IPS-NIHi11 (cell line): ENCODE data around the gene RPS3A.
"Not testable (repeated sequence)": the region's sequence is repeated elsewhere in the genome, so short reads cannot be mapped to it uniquely, and the experiment has no call there.

Experiments
- DNase-seq: peaks from one replicate; pipeline ENCODE4 v3.0.0; 2012; ENCODE audit warnings: mixed read lengths, low spot score

Gene RPS3A

DNA sequence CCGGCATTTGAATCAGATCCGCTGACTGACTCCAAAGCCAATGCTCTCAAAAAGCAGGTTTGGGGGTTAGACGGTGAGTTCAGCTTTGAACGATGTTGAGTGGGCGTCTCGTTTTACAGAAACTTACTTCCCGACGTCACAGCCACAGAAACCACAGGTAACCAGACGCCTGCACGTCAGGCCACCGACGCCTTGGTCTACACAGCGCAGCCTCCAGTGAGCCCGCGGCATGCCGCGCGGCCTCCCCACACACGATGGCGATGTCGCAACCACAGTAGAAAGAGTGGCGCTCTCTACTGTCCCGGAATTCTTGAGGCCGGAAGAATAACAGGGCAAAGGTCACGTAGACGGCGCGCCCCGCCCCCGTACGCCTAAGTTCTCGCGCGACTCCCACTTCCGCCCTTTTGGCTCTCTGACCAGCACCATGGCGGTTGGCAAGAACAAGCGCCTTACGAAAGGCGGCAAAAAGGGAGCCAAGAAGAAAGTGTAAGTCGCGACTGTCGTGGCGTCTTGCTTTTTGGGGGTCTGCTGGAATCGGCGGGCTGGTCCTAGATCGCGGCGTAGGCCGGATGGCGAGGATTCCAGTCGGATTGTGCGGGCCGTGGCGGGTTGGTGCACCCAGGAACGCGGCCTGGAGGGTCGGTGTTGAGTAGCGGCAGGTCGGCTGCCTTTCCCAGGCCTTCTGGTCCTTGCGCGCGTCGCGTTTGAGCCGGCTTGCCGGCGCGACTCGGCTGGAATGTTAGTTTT is at the start of gene RPS3A:
TSS of gene RPS3A (plus strand) at position 400 of the 747 bp plus-strand sequence. CDS start at position 425, 25 bp downstream.
- DNase-seq = peak; percentile 93

- DNase-seq = no peak
These were observed 46.6 kb upstream of the RPS3A start for GRCh38 chr4:151052785-151053184.

DNA sequence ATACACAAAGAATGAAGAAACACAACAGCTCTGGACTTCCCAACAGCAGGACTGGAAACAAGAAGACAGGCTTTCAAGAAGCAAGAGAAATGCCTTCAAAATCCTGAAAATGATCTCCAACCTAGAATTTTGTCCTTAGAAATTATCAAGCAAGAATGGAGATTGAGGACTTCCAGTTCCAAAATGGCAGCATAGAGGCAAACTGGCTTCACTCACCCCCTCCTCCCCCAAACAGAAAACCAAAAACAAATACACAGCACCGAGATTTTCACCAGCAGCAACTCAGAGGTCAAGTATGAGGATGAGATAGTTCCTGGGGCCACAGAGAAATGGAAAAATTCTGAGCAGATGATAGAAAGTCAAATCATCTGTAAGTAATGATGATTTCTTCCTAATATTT is 43.9 kb upstream of the RPS3A start:
- no peak for DNase-seq

DNA sequence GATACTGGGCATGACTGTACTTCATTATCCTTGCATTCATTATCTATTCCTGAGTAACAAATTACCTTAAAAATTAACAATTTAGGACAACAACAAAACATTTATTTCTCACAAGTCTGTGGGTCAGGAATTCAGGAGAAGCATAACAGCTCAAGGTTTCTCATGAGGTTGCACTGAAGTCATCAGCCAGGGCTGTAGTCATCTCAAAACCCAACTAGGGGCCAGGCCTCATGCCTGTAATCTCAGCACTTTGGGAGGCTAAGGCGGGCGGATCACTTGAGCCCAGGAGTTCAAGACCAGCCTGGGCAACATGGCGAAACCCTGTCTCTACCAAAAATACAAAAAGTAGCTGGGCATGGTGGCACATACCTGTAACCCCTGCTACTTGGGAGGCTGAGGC is 36.3 kb upstream of the RPS3A start:
- DNase-seq = not testable (repeated sequence)

DNA sequence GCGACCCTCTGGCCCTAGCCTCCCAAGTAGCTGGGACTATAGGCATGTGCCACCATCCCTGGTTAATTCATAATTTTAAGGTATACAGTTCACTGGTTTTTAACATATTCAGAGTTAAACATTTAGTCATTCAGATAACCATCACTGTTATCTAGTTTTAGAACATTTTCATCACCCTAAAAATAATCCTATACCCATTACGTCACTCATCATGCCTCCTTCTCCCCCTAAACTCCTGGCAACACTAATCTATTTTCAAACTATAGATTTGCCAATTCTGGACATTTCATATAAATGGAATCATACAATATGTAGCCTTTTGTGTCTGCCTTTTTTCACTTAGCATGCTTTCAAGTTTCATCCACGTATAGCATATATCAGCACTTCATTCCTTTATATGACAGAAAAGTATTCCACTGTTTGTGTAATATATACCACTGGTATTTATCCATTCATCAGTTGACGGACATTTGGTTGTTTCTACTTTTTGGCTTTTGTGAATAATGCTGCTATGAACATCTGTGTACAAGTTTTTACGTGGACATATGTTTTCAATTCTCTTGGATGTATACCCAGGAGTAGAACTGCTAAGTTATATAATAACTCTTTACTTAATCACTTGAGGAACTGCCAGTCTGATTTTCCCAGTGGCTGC is 32.0 kb upstream of the RPS3A start:
- no peak for DNase-seq

- DNase-seq = no peak
These were observed 25.0 kb upstream of the RPS3A start for GRCh38 chr4:151074416-151074916.

DNA sequence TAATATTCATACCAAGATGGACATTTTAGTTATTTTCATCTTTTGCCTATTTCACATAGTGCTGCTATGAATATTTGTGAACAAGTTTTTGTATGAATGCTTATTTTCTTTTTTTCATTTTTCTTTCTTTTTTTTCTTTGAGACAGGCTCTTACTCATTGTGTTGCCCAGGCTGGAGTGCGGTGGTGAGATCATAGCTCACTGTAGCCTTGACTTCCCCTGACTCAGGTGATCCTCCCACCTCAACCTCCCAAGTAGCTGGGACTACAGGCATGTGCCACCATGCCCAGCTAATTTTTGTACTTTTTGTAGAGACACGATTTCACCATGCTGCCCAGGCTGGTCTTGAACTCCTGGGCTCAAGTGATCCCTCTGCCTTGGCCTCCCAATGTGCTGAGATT is 21.4 kb upstream of the RPS3A start:
- DNase-seq = not testable (repeated sequence)

GRCh38 chr4:151087467-151087866 is 12.0 kb upstream of the RPS3A start:
- no peak for DNase-seq

DNA sequence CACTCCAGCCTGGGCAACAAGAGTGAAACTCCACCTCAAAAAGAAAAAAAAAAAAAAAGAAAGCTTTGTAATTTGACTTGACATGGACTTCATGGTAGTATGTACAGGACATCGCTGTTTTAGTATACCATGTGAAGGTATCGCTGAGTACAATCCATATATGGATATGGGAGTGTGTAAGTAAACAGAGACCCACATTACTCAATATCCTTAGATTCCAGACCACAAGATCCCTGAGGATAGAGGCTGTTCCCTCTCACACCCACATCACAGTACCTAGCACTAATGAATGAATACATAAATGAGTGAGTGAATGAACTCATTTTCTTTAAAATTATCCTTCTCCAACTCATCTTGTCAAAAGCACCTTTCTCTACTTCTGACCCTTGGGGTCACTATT is 8.4 kb upstream of the RPS3A start:
- DNase-seq = no peak

GRCh38 chr4:151092488-151092887 is 6.9 kb upstream of the RPS3A start:
- DNase-seq = no peak

DNA sequence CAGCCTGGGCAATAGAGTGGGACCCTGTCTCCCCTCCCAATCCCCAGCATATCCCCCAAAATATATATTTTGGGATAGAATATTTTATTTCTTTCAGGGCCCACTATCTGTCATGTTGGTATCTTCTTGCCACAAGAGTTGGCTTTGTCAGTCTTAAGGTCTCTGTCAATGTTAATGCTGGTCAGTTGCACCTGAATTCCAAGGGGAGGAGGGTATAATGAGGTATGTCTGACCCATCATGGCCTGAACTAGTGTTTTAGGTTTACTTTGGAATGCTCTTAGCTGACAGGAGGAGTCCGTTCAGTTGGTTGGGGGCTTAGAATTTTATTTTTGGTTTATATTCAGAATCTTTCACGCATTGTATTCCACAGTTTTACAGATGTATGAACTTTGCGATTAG is 6.2 kb upstream of the RPS3A start:
- DNase-seq = no peak

DNA sequence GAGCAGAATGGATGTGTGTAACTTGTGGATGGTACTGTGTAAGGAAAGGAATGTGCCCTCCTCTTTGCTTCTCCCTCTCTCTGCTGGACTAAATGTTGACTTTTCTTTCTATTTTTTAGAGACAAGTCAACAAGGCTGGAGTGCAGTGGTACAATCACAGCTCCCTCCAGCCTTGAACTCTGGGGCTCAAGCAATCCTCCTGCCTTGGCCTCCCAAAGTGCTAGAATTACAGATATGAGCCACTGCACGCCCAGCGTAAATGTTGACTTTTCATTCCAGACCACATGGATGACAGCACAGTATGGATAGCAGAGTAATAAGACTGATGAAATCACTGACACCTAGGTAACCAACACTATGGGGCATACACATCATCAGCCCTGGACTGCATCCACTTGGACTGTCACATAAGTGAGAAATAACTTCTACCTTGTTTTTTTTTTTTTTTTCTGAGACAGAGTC is 5.1 kb upstream of the RPS3A start:
- DNase-seq = no peak

DNA sequence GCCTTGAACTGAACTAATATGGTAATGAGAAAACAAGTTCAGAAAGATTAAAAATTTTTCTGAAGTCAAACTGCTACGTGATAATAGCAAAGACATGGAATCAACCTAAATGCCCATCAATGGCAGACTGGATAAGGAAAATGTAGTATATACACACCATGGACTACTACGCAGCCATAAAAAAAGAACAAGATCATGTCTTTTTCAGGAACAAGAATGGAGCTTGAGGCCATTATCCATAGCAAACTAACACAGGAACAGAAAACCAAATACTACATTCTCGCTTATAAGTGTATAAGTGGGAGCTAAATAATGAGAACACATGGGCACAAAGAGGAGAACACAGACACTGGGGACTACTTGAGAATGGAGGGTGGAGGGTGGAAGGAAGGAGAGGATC is 4.3 kb upstream of the RPS3A start:
- no peak for DNase-seq

GRCh38 chr4:151097759-151098158 is 1.7 kb upstream of the RPS3A start:
- no peak for DNase-seq

DNA sequence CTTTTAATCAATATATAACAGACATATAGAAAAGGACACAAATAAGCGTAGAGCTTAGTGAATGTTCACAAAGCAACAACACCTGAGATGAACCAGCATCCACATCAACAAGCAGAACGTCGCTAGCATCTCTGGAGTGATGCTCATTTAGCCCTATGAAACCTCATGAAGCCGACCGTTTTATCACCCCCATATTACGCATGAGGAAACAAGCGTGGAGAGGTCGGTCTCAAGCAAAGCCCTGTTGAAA is 524 bp upstream of the RPS3A start:
- DNase-seq = no peak

- peak; percentile 11 for DNase-seq
These were observed 569 bp downstream of the RPS3A start for GRCh38 chr4:151099976-151100417.

- no peak for DNase-seq
These were observed 1.1 kb downstream of the RPS3A start for GRCh38 chr4:151100531-151100930.

GRCh38 chr4:151103758-151104157 is 4.3 kb downstream of the RPS3A start:
- no peak for DNase-seq

DNA sequence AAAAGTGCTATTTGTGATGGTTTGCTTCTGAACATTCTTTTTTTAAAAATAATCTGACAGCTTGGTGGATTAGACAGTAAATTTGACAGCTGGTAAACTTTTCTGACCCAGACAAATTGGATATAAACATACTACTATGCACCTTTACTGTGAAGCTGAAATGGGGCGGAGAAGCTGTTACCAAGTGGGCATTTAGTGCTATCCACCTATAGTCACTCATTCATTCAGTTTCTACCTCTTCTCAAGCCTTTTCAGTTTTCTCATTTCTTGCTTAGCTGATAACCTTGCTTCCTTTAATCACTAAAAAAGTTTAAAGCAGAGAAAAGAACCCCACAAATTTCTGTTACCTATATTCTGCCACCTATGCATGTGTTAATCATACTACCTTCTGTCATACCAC is 5.2 kb downstream of the RPS3A start:
- DNase-seq = no peak

- DNase-seq = no peak
These were observed 6.1 kb downstream of the RPS3A start for GRCh38 chr4:151105454-151106032.

GRCh38 chr4:151107063-151107462 is 7.6 kb downstream of the RPS3A start:
- no peak for DNase-seq

DNA sequence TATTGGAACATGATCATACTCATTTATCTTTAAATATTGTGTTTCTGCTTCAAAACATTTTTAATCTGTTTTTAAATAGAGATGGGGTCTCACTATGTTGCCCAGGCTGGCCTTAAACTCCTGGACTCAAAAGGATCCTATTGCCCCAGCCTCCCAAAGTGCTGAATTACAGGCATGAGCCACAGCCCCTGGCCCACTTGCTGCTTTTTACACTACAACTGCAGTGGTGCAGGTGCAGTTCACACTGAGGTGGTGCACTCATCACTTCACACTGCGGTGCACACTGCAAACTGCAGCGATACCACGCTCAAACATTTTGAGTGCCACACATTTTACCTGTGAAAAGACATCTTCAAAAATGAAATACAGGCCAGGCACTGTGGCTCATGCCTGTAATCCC is 10.8 kb downstream of the RPS3A start:
- no peak for DNase-seq

DNA sequence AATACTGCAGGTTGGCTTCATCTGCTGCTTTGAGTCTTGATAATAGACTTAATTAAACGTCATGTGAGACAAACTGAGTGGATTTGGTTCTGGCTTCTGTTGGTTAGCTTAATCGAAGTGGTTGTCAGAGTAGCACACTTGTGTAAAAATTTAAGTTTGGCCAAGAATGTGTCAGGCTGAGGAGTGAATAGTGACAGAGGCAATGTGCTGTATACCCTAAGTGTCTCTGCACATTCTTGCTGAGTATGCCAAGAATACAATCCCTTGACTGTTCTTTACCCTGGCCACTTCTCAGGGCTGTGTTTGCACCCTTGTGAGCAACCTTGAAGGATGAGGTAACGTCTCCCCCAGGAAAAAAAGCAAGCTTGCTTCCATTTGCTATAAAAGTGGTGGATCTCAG is 14.9 kb downstream of the RPS3A start:
- DNase-seq = no peak
